AG10803 (cell line): ENCODE data around the gene NPRL2.

Experiments
- DNase-seq: peaks from one replicate; pipeline ENCODE4 v3.0.0; 2010; ENCODE audit warnings: low read depth
- H3K4me3 ChIP-seq: 2 replicates; pipeline ENCODE4 v1.5.1; 2011; ENCODE audit warnings: mild to moderate bottlenecking, low read length, control low read depth
- CTCF ChIP-seq: conservative IDR thresholded peaks from 2 replicates; pipeline ENCODE4 v1.5.1; 2011; ENCODE audit warnings: mild to moderate bottlenecking, low read length, control low read depth, inconsistent platforms

NPRL2 gene

GRCh38 chr3:50350527-50351322 is at the start of gene NPRL2, which contains the start of gene CYB561D2:
Gene NPRL2 (minus strand): TSS chr3:50350775. CDS start chr3:50350652, 123 bp downstream.
Gene CYB561D2 (plus strand): TSS chr3:50350862. CDS start chr3:50351434, 572 bp downstream.
- DNase-seq, result peak; percentile 90
- H3K4me3 ChIP-seq, result peak within 1 kb of the TSS; percentile 97
- no peak for TF ChIP-seq CTCF

- H3K4me3 ChIP-seq, result no peak overlapping the region
- TF ChIP-seq CTCF, result no peak
- DNase-seq, result no peak
These were observed 45.9 kb upstream of the NPRL2 start for GRCh38 chr3:50396502-50396901.

DNA sequence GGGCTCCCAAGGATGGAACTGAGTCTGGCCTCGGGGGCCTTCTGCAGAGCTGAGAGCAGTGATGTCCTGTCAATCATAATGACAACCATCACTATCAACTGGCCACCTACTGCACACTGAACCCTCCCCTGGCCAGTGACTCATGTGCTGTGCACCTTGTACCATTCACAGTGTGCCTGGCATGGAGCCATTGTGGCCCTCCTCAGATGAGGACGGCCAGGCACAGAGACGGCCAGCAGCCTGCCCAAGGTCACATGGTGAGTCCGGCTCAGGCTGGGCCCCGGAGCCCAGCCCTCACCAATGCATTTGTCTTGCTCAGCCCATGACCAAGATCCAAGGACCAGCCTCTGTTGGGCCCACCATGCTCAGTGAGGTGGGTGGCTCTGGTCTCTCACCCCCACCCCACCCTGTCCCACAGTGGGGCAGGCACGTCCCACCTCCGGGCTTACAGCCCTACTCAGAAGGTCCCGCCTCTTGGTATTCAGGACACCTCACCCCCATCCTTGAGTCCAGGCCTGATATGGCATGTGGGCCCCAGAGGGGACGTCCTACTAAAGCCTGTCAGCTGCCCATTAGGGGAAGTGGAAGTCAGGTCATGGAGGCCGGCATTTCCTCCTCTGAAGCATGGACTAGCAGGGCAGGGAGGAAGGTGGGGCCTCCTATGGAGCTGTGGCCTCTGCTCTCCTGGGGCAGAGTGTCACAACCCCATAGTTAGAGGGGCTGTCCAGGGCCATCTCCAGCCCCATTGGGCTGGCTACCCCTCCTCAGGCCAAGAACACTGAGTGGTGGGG is 44.7 kb upstream of the NPRL2 start:
- H3K4me3 ChIP-seq, result no peak overlapping the region
- TF ChIP-seq CTCF, result no peak
- DNase-seq, result no peak

DNA sequence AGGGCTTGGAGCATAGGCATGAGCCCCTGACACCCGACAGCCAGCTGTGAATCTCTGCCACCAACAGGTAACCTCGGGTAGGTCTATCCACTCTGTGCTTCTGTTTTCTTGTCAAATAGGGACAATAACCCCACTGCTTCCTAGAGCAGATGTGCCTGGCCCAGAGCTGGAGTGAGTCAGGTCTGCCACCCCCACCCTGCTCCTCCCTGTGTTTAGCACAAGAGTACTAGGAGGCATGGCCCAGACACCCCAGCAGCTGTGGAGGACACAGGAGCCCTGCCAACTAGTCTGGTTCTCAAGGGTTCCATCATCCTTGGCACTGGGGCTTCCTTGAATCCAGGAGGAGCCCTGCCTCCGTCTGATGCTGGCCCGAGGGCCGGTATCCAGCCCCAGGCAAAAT is 42.5 kb upstream of the NPRL2 start:
- TF ChIP-seq CTCF, result no peak
- no peak for DNase-seq
- H3K4me3 ChIP-seq, result no peak overlapping the region

DNA sequence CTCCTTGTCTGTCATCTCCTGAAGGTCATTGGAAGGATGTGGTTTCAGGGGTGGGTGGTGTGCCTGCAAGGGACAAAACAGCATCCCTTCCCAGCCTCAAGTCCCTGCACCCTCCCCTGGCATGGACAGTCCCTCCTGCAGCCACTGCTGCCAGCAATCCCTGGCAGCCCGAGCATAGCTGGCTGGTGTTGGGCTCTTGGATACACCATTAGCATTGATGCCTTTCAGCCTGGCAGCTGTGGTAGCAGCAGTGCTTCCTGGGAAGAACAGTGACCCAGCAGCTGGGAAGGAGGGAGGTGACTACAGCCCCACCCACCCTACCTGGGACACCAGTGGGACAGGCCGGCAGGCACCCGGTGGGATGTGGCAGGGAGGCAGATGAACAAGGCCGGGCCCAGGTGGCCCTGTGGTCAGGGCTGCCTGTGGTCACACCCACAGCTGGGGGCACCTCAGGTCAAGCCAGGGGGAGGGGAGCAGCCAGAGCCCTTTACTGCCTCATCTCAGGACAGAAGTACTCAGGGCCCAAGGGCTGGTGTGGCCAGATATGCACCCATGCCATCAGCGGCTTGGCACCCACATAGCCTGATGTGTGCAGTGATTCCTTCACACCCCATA is 41.6 kb upstream of the NPRL2 start:
- no peak overlapping the region for H3K4me3 ChIP-seq
- TF ChIP-seq CTCF, result no peak
- DNase-seq, result no peak

DNA sequence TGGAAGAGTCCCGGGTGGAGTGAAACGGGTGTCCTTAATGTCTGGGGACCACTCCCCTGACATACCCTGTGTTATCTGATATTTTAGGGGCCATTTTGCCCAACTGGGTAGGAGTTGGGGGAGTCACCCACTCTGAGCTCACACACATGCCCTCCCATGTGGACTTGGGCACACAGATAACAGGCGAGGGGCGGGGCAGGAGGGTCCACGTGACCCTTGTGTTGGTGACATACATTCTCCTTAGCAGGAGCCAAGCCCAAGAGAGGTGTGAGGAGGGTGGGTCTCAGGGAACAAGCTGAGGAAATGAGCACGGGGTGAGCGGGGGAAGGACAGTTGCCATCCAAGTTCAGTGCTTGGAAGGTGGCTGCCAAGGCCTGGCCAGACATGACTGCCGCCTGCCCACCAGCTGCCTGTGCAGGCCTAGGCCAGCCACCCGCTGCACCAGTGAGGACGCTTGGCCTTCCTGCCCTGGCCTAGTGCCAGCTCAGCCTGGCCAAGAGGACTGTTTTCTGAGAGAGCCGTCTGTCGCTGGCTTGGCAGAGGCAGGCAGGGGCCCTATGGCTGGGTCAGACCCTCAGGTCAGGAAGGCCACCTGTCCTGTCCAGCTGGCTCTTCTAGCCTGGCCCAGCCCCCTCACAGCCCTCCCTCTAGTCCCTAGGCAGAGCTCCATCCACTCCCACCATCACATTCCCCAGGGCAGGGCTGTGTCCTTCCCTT is 40.1 kb upstream of the NPRL2 start:
- TF ChIP-seq CTCF, result no peak
- DNase-seq, result no peak
- no peak overlapping the region for H3K4me3 ChIP-seq
